ENCODE results near the gene RND3. TPM values are rescaled to one million over a fixed set of nuclear protein-coding genes. Genes with fewer than 3 reads are reported as not detected.

Gene RND3
- polyA plus RNA-seq, 2 of the 4 experiments (the other 2 are of a cell fraction) = 56.8 to 137 TPM

DNA sequence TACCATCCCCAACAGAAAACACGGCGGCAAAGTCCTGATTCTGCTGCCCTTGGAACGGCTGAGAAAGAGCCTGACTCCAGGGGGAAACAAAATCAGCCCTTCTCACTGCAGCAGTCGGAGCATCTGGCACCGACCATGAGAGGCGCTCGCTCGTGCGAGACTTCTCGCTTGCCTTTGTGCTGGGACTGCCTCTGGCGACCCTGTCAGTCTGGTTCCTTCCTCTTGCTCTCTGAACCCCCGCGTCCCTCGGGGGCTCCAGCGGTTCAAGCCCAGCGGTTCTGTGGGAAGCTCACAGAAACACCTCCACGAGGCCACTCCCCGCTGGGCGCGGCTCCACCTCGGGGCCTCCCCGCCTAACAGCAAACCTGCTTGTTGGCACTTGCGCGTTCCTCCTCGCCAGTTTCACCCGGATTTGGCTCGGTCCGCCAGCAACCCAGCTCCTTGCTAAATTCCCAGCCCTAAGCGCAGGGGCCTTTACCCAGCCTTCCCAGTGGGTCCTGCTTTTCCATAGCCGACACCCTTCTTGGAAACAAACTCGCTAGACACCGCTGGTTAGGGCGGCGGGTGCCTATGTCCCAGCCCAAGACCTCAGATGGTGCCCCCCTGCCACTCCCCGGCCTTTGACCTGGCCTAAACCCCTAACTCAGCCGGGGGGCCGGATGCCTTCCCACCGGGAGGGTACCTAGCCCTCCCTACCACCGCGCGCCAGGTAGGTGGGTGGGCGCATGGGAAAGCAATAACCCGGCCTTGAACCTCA is 2.2 kb downstream of the RND3 start:
- DNase-seq (ENCODE audit: low read depth in 1 of 2, low spot score in 1 of 2) (peak; percentile 41 to 80), ATAC-seq (peak; percentile 48 to 63), FAIRE-seq (no peak)
- H3K27ac ChIP-seq = peak overlapping the region; percentile 85 to 98
- 2% methylated on average over 26 of the region's 43 CpGs for WGBS (ENCODE audit: missing lambda C conversion rate)
- peak overlapping the region; percentile 84 for H3K4me3 ChIP-seq
- peak overlapping the region; percentile 97 for H3K4me2 ChIP-seq
- CTCF ChIA-PET = interaction anchor here (1.0 to 1.6 kb wide), 6 partner anchors 117 to 888 kb away, joined by 3 to 10 read pairs (median 3); no protein-coding TSS in a partner anchor
- TF ChIP-seq MAFK (IDR thresholded peaks at IDR 0.05; ENCODE audit: partially characterized antibody) (no peak), HDAC2 (IDR thresholded peaks at IDR 0.05) (no peak), BHLHE40 (IDR thresholded peaks at IDR 0.05; ENCODE audit: low read depth, low read length) (no peak), CHD4 (IDR thresholded peaks at IDR 0.05; ENCODE audit: borderline replicate concordance) (no peak), POLR2AphosphoS2 (conservative IDR thresholded peaks at IDR 0.05; ENCODE audit: low read length) (0 out of 2 replicates have a peak, but pooled peaks have one; percentile 37), POLR2A (IDR thresholded peaks at IDR 0.05; ENCODE audit: low read length) (0 out of 2 replicates have a peak, but pooled peaks have one; percentile 7), PHF8 (IDR thresholded peaks at IDR 0.05; ENCODE audit: borderline replicate concordance, low read depth) (no peak), JUN (IDR thresholded peaks at IDR 0.05) (no peak; a peak in 1 of 5 replicates), JUNB (IDR thresholded peaks at IDR 0.05) (no peak), KDM1A (IDR thresholded peaks at IDR 0.05; ENCODE audit: low read depth) (no peak), MYC (IDR thresholded peaks at IDR 0.05; ENCODE audit: borderline replicate concordance, low read length) (no peak), NR3C1 (IDR thresholded peaks at IDR 0.05) (no peak), HOXA7 (CRISPR knock-in tag; IDR thresholded peaks at IDR 0.05) (no peak), SMC3 (IDR thresholded peaks at IDR 0.05) (peak; percentile 23; the same call in 1 of the 3 replicates), HOXB5 (CRISPR knock-in tag; IDR thresholded peaks at IDR 0.05) (no peak)
- TF ChIP-seq, protein P1, sequence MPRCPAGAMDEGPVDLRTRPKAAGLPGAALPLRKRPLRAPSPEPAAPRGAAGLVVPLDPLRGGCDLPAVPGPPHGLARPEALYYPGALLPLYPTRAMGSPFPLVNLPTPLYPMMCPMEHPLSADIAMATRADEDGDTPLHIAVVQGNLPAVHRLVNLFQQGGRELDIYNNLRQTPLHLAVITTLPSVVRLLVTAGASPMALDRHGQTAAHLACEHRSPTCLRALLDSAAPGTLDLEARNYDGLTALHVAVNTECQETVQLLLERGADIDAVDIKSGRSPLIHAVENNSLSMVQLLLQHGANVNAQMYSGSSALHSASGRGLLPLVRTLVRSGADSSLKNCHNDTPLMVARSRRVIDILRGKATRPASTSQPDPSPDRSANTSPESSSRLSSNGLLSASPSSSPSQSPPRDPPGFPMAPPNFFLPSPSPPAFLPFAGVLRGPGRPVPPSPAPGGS (IDR thresholded peaks at IDR 0.05) = 0 out of 3 replicates have a peak, but pooled peaks have one; percentile 38
- TF ChIP-seq, protein P2, sequence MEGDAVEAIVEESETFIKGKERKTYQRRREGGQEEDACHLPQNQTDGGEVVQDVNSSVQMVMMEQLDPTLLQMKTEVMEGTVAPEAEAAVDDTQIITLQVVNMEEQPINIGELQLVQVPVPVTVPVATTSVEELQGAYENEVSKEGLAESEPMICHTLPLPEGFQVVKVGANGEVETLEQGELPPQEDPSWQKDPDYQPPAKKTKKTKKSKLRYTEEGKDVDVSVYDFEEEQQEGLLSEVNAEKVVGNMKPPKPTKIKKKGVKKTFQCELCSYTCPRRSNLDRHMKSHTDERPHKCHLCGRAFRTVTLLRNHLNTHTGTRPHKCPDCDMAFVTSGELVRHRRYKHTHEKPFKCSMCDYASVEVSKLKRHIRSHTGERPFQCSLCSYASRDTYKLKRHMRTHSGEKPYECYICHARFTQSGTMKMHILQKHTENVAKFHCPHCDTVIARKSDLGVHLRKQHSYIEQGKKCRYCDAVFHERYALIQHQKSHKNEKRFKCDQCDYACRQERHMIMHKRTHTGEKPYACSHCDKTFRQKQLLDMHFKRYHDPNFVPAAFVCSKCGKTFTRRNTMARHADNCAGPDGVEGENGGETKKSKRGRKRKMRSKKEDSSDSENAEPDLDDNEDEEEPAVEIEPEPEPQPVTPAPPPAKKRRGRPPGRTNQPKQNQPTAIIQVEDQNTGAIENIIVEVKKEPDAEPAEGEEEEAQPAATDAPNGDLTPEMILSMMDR (IDR thresholded peaks at IDR 0.05) = peak; percentile 18; the same call in 1 of the 3 replicates
- TF ChIP-seq, protein P3, sequence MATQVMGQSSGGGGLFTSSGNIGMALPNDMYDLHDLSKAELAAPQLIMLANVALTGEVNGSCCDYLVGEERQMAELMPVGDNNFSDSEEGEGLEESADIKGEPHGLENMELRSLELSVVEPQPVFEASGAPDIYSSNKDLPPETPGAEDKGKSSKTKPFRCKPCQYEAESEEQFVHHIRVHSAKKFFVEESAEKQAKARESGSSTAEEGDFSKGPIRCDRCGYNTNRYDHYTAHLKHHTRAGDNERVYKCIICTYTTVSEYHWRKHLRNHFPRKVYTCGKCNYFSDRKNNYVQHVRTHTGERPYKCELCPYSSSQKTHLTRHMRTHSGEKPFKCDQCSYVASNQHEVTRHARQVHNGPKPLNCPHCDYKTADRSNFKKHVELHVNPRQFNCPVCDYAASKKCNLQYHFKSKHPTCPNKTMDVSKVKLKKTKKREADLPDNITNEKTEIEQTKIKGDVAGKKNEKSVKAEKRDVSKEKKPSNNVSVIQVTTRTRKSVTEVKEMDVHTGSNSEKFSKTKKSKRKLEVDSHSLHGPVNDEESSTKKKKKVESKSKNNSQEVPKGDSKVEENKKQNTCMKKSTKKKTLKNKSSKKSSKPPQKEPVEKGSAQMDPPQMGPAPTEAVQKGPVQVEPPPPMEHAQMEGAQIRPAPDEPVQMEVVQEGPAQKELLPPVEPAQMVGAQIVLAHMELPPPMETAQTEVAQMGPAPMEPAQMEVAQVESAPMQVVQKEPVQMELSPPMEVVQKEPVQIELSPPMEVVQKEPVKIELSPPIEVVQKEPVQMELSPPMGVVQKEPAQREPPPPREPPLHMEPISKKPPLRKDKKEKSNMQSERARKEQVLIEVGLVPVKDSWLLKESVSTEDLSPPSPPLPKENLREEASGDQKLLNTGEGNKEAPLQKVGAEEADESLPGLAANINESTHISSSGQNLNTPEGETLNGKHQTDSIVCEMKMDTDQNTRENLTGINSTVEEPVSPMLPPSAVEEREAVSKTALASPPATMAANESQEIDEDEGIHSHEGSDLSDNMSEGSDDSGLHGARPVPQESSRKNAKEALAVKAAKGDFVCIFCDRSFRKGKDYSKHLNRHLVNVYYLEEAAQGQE (IDR thresholded peaks at IDR 0.05) = no peak
- TF ChIP-seq, protein P4, sequence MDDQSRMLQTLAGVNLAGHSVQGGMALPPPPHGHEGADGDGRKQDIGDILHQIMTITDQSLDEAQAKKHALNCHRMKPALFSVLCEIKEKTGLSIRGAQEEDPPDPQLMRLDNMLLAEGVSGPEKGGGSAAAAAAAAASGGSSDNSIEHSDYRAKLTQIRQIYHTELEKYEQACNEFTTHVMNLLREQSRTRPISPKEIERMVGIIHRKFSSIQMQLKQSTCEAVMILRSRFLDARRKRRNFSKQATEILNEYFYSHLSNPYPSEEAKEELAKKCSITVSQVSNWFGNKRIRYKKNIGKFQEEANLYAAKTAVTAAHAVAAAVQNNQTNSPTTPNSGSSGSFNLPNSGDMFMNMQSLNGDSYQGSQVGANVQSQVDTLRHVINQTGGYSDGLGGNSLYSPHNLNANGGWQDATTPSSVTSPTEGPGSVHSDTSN (IDR thresholded peaks at IDR 0.05) = peak; percentile 27; the same call in 1 of the 2 replicates
- TF ChIP-seq, protein P5, sequence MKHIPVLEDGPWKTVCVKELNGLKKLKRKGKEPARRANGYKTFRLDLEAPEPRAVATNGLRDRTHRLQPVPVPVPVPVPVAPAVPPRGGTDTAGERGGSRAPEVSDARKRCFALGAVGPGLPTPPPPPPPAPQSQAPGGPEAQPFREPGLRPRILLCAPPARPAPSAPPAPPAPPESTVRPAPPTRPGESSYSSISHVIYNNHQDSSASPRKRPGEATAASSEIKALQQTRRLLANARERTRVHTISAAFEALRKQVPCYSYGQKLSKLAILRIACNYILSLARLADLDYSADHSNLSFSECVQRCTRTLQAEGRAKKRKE (CRISPR knock-in tag; IDR thresholded peaks at IDR 0.05; ENCODE audit: low read depth) = no peak
- POLR2A ChIA-PET = interaction anchor here (0.8 to 1.9 kb wide), 9 partner anchors 9 to 754 kb away, joined by 3 to 11 read pairs (median 5); no protein-coding TSS in a partner anchor
- no peaks in the 10 kb centered on the region for H3K9me3 ChIP-seq
- peaks cover 49% of the 10 kb centered on the region for H3K4me1 ChIP-seq
